Femur (tissue), 1 donor: ENCODE measurements around the gene MTX1.
"Not testable (repeated sequence)": the region's sequence is repeated elsewhere in the genome, so short reads cannot be mapped to it uniquely, and the experiment has no call there.

Source experiments
- DNase-seq: peaks from one replicate; pipeline ENCODE4 v3.0.0-alpha.2; 2017

MTX1 gene

GRCh38 chr1:155241841-155242264, 33.4 kb downstream of the MTX1 start:
- no peak for DNase-seq

- no peak for DNase-seq
Observed at GRCh38 chr1:155242805-155243358, 34.4 kb downstream of the MTX1 start.

DNA sequence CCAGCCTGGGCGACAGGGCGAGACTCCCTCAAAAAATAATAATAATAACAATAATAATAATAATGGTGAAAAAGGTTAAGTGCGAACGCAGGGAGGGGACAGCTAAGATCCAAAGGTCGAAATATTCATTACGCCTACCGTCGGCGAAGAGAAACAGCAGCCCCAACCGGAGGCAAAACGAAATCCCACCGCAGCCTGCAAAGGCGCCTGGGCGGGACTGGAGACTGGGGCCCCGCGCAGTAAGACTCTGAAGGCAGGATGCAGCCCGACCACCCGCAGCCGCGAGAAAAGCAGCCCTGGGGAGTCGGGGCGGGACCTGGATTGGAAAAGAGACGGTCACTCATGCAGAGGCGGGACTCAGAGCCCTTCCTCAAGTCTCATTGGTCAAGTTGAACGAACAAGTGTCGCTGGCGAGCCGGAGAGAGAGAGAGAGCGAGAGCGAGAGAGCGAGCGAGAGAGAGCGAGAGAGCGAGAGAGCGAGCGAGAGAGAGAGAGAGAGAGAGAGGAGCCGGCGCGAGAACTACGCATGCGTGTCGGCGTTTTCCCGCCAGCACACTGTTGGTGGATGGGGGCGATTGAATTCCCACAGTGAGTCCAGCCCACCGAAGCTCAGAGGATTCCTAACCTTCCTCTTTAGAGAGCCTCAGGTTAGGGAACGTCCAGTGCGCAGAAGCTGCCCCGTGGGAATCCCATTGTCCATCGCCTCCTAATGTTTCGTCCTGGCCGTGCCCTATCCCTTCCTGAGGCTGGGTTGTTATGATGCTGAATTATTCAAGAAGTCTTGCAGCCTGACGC, 36.1 kb downstream of the MTX1 start:
- peak; percentile 99 for DNase-seq

GRCh38 chr1:155245163-155245524, 36.6 kb downstream of the MTX1 start:
- DNase-seq = no peak

GRCh38 chr1:155246796-155247195, 38.3 kb downstream of the MTX1 start:
- DNase-seq = not testable (repeated sequence)

GRCh38 chr1:155247667-155248553, 39.4 kb downstream of the MTX1 start:
- no peak for DNase-seq

DNA sequence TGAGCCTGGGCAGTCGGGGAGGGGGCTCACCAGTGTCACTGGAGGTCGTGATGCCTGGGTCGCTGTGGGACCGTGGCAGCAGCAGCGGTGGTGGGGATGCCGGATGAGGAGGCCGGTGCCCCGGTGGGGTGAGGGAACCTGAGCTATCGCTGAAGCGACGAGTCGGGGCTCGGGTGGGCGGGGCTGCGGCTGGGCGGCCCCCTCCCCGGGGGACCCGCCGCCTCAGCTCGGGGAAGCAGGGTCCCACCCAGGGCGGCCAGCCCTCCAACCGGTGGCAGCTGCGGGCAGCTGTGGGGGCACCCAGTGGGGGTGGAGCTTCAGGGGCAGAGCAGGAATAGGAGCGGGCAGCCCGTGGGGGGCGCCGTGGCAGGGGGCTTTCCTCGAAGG, 41.7 kb downstream of the MTX1 start:
- DNase-seq = peak; percentile 41

GRCh38 chr1:155250633-155251449, 42.3 kb downstream of the MTX1 start:
- DNase-seq = peak; percentile 95

DNA sequence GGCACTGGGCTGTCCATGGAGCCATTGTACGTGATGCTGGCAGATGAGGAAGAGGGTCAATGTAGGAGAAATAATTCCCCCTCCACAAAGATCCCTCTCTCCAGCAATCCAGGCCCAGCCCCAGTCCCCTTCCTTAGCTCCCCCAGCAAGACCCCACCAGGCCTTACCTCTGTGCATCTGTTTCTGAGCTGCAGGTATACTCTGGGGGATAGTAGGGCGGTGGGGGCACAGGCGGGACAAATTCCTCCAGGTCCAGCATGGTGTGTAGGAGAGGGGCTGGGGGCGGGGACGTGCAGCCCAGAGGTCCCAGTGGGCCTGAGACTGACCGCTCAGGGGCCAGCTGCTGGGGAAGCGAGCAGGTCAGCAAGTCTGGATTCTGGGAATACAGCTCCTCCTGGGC, 43.1 kb downstream of the MTX1 start:
- no peak for DNase-seq

GRCh38 chr1:155253208-155253607, 44.7 kb downstream of the MTX1 start:
- DNase-seq = no peak

DNA sequence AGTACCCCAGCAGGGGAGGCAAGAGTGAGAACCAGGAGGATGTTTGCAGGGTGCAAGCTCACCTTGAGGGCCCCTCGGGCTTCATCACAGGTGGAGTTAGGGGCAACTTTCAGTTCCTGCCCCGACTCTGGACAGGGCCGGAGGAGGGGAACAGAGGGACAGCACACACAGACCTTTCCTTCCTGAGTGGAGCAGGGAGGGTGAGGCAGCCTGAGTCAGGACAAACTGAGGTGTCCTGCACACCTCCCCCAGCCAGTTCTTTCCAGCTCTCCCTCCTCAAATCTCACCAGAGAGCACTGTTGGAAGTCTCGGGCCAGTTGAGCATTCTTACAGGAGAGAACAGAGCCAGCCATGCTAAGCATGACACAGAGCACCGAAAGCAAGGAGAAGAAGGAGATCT, 45.3 kb downstream of the MTX1 start:
- DNase-seq = no peak

GRCh38 chr1:155254228-155254713, 45.8 kb downstream of the MTX1 start:
- no peak for DNase-seq

- peak; percentile 41 for DNase-seq
Observed at GRCh38 chr1:155254714-155255242, 46.3 kb downstream of the MTX1 start.

DNA sequence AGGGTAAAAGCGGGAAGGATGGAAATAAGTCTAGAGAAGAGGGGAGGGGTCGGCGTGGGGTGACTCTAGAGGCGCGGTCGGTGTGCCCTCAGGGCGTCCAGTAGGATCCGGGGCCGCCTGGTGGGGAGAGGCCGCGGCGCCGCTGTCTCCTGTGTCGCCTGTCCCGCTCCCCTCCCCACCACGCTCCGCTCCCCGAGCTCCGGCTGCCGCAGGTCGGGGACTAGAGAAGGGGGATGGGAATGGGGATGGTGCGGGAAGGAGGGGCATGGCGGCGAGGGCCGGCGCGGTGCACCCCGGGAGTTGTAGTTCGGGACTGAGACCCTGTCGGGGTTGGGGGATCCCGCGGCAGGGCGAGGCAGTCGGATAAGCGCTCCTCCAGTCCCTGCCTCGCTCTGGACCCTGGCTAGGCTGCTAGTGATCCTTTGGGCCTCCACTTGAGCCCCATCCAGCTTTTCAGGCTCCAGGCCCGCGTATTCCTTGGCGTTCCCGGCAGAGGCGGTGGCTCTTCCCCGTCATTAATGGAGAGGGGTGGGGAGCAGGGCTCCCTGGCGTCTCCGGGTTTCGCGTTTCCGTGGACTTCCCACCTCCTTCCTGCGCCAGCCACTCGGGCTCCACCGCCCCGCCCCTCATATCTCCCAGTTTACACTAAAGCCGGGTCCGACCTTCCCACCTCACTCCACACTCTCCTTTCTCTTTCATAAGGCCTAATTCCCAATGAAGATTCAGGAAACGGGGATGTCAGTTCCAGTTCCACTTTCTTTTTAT, 46.9 kb downstream of the MTX1 start, which contains the start of gene ENTREP3:
Gene ENTREP3 (minus strand): TSS at position 241 of the 765 bp plus-strand sequence. CDS start 606 bp downstream, outside the sequence.
- DNase-seq = peak; percentile 95

- no peak for DNase-seq
Observed at GRCh38 chr1:155256058-155256852, 47.8 kb downstream of the MTX1 start.

- DNase-seq = no peak
Observed at GRCh38 chr1:155260276-155260675, 51.8 kb downstream of the MTX1 start.

DNA sequence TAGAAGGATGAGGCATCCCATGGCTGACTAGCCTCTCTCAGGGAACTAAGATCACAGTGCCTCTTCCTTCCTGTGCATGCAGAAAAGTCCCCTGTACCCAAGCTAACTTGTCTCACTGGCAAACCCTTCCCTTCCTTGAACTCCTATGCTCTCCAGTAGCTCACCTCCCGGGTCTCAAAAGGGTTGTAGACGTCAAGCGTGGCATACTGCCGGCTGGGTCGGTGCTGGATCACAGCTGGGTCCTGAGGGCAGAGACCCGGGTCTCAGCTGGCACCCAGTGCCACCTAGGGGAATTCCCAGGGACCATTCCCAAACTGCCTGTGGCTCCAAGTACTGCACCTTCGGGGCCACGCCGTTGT, 53.0 kb downstream of the MTX1 start:
- DNase-seq = no peak

DNA sequence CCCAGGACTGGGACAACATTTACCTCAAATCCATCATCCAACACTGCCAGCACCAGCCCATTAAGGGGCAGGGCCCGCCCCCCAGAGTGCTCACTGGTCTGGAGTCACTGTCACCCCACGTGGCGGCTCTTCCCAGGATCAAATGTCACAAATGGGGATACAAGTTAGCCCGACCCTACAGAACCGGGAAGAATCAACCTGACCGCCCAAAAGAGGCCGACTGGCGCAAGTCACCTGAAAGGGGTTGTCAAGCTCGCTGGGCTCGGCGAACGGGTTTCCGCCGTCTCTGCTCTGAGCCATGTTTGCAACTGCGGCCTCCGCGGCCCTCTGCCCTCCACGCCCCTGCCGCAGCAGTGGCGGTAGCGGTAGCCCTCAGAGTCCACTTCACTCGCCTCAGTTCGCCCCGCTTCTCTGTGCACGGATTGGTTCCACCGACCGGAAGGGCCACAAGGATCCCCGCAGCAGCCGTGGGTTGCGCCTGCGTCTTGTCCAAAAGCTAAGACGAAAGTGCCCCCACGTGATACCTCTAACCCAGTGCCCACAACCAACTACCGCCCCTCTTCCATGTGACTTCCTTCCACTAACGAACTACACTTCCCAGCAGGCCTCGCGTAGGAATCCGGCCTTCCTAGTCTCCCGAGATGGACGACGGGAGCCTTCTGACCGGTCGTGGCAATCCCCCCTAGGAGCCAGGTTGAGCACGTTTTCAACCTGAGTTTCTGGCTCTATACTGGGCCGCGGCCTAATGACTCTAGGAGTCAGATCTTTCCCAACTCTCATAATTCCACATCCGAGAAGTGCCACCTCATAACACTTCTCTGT, 53.6 kb downstream of the MTX1 start, which contains the start of gene SCAMP3:
Gene SCAMP3 (minus strand): TSS at position 509 of the 822 bp plus-strand sequence. CDS start 209 bp downstream, at position 300.
- DNase-seq = peak; percentile 97

- DNase-seq = no peak
Observed at GRCh38 chr1:155263067-155263466, 54.6 kb downstream of the MTX1 start.
